ENCODE measurements around the gene KRTAP15-1. TPM values are rescaled to one million over a fixed set of nuclear protein-coding genes. Genes with fewer than 3 reads are reported as not detected.

Gene KRTAP15-1
- total and polyA plus RNA-seq, 11 donors, result not detected

DNA sequence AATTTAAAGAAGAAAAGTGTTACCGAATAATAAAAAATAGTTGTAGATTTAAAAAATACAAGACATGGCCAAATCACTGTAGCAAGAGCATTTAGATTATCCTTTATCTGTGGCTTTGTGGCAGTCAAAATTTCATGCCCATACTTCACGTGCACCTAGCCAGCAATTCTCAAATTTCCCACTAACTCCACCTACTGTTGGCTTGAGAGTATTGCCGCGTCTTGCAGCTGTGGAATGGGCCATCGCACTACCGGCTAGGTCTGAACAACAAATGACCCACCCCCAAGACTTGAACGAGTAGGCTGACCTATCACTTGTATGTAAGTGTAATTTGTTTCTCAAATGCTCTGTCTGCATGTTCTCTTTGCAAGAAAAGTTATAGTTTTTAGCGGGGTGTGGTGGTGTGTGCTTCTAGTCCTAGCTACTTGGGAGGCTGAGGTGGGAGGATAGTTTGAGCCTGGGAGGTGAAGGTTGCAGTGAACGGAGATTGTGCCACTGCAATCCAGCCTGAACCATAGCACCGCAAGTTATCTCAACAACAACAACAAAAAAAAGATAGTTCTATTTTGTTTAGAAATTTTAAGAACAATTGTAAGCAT, 5.9 kb upstream of the KRTAP15-1 start:
- H3K9me3 ChIP-seq, result no peaks in the 10 kb centered on the region
- H3K4me1 ChIP-seq, result no peaks in the 10 kb centered on the region
- H3K36me3 ChIP-seq, result no peaks in the 10 kb centered on the region
- WGBS, 4 donors, result 31 to 36% (median 31%) methylated on average over 10 of the region's 10 CpGs
- ATAC-seq (no peak), DNase-seq (peak in 1 of 5 donors; percentile 7)
- intact Hi-C loops (cut with DNase I), result loop anchor here in 2 of 10 donors (5.0 to 10.0 kb wide), 2 partner anchors 89 to 92 kb away; partner anchors contain the start of gene KRTAP23-1 (in 1 of the 2)
- no peak overlapping the region for H3K27ac ChIP-seq
- no peaks in the 10 kb centered on the region for H3K27me3 ChIP-seq
- H3K4me3 ChIP-seq, result no peak overlapping the region
- TF ChIP-seq, protein P1, sequence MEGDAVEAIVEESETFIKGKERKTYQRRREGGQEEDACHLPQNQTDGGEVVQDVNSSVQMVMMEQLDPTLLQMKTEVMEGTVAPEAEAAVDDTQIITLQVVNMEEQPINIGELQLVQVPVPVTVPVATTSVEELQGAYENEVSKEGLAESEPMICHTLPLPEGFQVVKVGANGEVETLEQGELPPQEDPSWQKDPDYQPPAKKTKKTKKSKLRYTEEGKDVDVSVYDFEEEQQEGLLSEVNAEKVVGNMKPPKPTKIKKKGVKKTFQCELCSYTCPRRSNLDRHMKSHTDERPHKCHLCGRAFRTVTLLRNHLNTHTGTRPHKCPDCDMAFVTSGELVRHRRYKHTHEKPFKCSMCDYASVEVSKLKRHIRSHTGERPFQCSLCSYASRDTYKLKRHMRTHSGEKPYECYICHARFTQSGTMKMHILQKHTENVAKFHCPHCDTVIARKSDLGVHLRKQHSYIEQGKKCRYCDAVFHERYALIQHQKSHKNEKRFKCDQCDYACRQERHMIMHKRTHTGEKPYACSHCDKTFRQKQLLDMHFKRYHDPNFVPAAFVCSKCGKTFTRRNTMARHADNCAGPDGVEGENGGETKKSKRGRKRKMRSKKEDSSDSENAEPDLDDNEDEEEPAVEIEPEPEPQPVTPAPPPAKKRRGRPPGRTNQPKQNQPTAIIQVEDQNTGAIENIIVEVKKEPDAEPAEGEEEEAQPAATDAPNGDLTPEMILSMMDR (IDR thresholded peaks at IDR 0.05), result peak; percentile 20 to 59 (median 50)
- no peak for TF ChIP-seq POLR2A (IDR thresholded peaks at IDR 0.05)

GRCh38 chr21:30437010-30437565, 3.0 kb upstream of the KRTAP15-1 start:
- ATAC-seq, result no peak
- no peak for DNase-seq
- Histone ChIP-seq H3K4me1 (no peaks in the 10 kb centered on the region), H3K27ac (no peak overlapping the region), H3K9me3 (no peaks in the 10 kb centered on the region), H3K36me3 (no peaks in the 10 kb centered on the region), H3K4me3 (no peak overlapping the region), H3K27me3 (no peaks in the 10 kb centered on the region)
- intact Hi-C loops (cut with DNase I), result loop anchor here in 1 of 10 donors (10.0 kb wide), 1 partner anchor 92 kb away; the partner anchor contains the start of gene KRTAP23-1
- no peak for TF ChIP-seq POLR2A (IDR thresholded peaks at IDR 0.05)
- TF ChIP-seq, protein P1 (IDR thresholded peaks at IDR 0.05), result no peak
- WGBS, 4 donors, result 71 to 79% (median 72%) methylated on average over 3 of the region's 3 CpGs

- Histone ChIP-seq H3K36me3 (no peaks in the 10 kb centered on the region), H3K4me1 (no peaks in the 10 kb centered on the region), H3K9me3 (no peaks in the 10 kb centered on the region), H3K27me3 (no peaks in the 10 kb centered on the region), H3K27ac (no peak overlapping the region), H3K4me3 (no peak overlapping the region)
- TF ChIP-seq, protein P1 (IDR thresholded peaks at IDR 0.05), result no peak
- no peak for TF ChIP-seq POLR2A (IDR thresholded peaks at IDR 0.05)
- DNase-seq, result no peak
- intact Hi-C loops (cut with DNase I), result loop anchor here (5.0 to 10.0 kb wide), 4 partner anchors 289 to 644 kb away; no protein-coding TSS in a partner anchor
- no peak for ATAC-seq
These were observed 3.2 kb downstream of the KRTAP15-1 start for GRCh38 chr21:30443226-30443625.

DNA sequence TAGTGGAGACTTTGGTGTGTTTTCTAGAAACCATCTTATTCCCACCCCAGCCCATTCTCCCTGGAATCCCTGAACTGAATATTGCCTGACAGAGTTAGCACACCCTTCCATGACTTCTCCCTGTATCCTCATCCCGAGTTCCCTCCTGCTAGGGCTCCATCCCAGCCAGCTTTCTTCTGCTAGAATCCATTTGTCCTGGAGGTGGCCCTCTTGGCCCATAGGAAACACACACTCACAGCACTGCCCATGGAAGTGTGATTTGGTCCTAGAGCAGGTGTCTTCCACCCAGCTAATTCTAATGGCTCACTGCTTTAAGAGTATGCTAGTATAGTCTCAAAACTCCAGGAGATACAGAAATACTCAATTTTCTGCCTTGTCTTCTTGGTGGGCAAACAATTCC, 4.1 kb downstream of the KRTAP15-1 start:
- intact Hi-C loops (cut with DNase I), result loop anchor here (2.0 to 10.0 kb wide), 5 partner anchors 288 to 643 kb away; no protein-coding TSS in a partner anchor
- ATAC-seq (peak; percentile 64 to 89 (median 82)), DNase-seq (peak in 1 of 5 donors; percentile 30)
- Histone ChIP-seq H3K9me3 (no peaks in the 10 kb centered on the region), H3K27me3 (no peaks in the 10 kb centered on the region), H3K4me3 (no peak overlapping the region), H3K4me1 (no peaks in the 10 kb centered on the region), H3K36me3 (no peaks in the 10 kb centered on the region), H3K27ac (no peak overlapping the region)
- TF ChIP-seq, protein P1 (IDR thresholded peaks at IDR 0.05), result peak in 10 of 12 donors; percentile 5 to 53 (median 37)
- no peak for TF ChIP-seq POLR2A (IDR thresholded peaks at IDR 0.05)
- 28 to 52% (median 43%) methylated on average over 1 of the region's 1 CpG for WGBS, 4 donors
